BLaER1 treated with 17β-estradiol and CSF1 and Interleukin-3, amounts not matched to agents 10 nM and 100 nM (cell line): Measurements from ENCODE around the gene TBC1D23.

ENCODE experiments used
- H3K27ac ChIP-seq, 11 experiments: shearing (Covaris generic); formaldehyde crosslinking; 2 replicates each; pipeline ENCODE4 v1.8.1; 2022
- H3K27me3 ChIP-seq, 11 experiments: shearing (Covaris generic); formaldehyde crosslinking; 2 replicates each; pipeline ENCODE4 v1.8.1; 2022
- H3K36me3 ChIP-seq, 11 experiments: shearing (Covaris generic); formaldehyde crosslinking; 2 replicates each; pipeline ENCODE4 v1.8.1; 2022
- H3K4me1 ChIP-seq, 10 experiments: shearing (Covaris generic); formaldehyde crosslinking; 2 replicates each; pipeline ENCODE4 v1.8.1; 2022
- H3K4me2 ChIP-seq, 11 experiments: shearing (Covaris generic); formaldehyde crosslinking; 2 replicates each; pipeline ENCODE4 v1.8.1; 2022
- H3K4me3 ChIP-seq, 10 experiments: shearing (Covaris generic); formaldehyde crosslinking; 2 replicates each; pipeline ENCODE4 v1.8.1; 2022
- H3K9ac ChIP-seq, 11 experiments: shearing (Covaris generic); formaldehyde crosslinking; 2 replicates each; pipeline ENCODE4 v1.8.1; 2022
- H3K9me3 ChIP-seq, 11 experiments: shearing (Covaris generic); formaldehyde crosslinking; replicated peaks in 1 of 11; 2 replicates each; pipeline ENCODE4 v1.8.1; 2022
- H4K20me1 ChIP-seq, 11 experiments: shearing (Covaris generic); formaldehyde crosslinking; 2 replicates each; pipeline ENCODE4 v1.8.1; 2022
- Cebpa-rat ChIP-seq, 11 experiments: shearing (Covaris generic); IDR thresholded peaks; 2 replicates each; pipeline ENCODE4 v1.8.1; 2022

The TBC1D23 gene

DNA sequence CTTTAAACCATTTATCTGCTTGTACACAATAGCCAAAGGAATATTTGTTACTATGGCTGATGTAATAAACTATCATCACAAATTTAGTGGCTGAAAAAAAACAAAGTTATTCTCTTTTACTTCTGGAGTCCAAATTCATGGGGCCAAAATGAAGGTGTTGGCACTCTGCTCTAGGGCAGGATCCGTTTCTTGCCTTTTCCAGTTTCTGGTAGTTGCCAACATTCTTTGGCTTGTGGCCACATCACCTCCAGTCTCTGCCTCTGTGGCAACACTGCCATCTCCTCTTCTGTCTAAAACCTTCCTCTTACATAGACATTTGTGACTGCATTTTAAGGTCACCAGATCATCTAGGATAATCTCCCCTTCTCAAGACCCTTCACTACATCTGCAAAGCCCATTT, 101.1 kb downstream of the TBC1D23 start:
- Histone ChIP-seq H3K4me1 (no peaks in the 10 kb centered on the region), H4K20me1 (0 out of 22 replicates have a peak, but pooled peaks cover 0 to 3% (median 0%) of the 10 kb centered on the region in 11 experiments), H3K36me3 (peaks cover 84 to 100% (median 98%) of the 10 kb centered on the region in 11 experiments), H3K4me3 (no peak overlapping the region), H3K27me3 (no peaks in the 10 kb centered on the region), H3K9ac (no peak overlapping the region), H3K27ac (no peak overlapping the region), H3K4me2 (no peak overlapping the region), H3K9me3 (peaks cover 0 to 11% (median 4%) of the 10 kb centered on the region in 11 experiments; a peak in 9 of 22 replicates)
- no peak for TF ChIP-seq Cebpa-rat (IDR thresholded peaks at IDR 0.05)

DNA sequence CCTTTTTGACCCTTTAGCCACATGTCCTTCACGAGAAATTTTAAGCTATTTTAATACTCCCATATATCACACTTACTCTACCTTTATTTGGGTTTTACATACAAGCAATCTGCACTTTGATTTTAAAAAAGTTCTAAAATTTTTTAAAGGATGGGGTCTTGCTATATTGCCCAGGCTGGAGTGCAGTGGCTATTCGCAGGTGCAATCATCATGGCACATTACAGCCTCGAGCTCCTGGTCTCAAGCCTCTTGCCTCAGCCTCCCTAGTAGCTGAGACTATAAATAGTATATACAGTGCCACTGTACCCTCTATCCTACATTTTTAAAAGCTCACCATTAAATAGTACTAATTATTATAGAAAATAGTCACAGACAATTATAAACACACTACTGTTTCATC, 103.6 kb downstream of the TBC1D23 start:
- H3K27me3 ChIP-seq, result no peaks in the 10 kb centered on the region
- no peak overlapping the region for H3K4me2 ChIP-seq
- H3K4me1 ChIP-seq, result no peaks in the 10 kb centered on the region
- H3K9ac ChIP-seq, result no peak overlapping the region
- peaks cover 94 to 100% (median 99%) of the 10 kb centered on the region in 11 experiments for H3K36me3 ChIP-seq
- 0 out of 22 replicates have a peak, but pooled peaks cover 0 to 6% (median 0%) of the 10 kb centered on the region in 11 experiments for H4K20me1 ChIP-seq
- H3K9me3 ChIP-seq, result peaks cover 0 to 11% (median 4%) of the 10 kb centered on the region in 11 experiments; a peak in 9 of 22 replicates
- no peak overlapping the region for H3K27ac ChIP-seq
- H3K4me3 ChIP-seq, result no peak overlapping the region
- no peak for TF ChIP-seq Cebpa-rat (IDR thresholded peaks at IDR 0.05)

DNA sequence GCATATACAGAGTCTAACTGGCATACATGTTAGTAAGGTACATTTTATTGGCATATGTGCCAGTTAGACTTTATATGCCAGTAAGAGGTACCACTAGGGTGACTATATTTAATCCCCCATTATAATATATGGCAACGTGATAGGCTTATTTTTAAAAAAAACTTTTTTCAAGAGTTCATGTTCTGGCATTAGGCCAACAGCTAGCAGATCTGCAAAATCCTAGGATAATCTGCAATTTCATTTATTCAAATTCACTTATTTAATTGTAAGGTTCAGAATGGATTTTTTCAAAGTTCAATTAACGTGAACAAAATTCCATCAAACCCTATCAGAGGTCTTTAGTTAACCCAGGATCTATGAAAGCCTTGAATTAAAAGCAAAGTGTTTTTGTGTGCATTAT, 105.6 kb downstream of the TBC1D23 start:
- Histone ChIP-seq H3K36me3 (peaks cover 92 to 100% (median 98%) of the 10 kb centered on the region in 11 experiments), H3K4me3 (no peak overlapping the region)

DNA sequence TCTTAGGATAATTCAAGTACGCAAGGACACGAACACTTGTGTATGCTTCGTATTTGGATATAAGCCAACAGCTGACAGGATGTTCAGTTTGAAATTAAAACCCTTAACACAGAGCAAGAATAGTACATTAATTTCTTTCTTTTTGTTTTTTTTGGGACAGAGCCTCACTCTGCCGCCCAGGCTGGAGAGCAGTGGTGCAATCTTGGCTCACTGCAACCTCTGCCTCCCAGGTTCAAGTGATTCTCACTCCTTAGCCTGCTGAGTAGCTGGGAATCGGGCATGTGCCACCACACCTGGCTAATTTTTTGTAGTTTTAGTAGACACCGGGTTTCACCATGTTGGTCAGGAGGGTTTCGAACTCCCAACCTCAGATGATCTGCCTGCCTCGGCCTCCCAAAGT, 107.6 kb downstream of the TBC1D23 start:
- no peak for TF ChIP-seq Cebpa-rat (IDR thresholded peaks at IDR 0.05)
- Histone ChIP-seq H3K4me3 (no peak overlapping the region), H3K27me3 (no peaks in the 10 kb centered on the region), H3K36me3 (peaks cover 92 to 100% (median 100%) of the 10 kb centered on the region in 11 experiments), H3K9me3 (no peaks in the 10 kb centered on the region), H3K9ac (no peak overlapping the region), H3K4me2 (no peak overlapping the region), H3K27ac (no peak overlapping the region), H4K20me1 (peaks cover 0 to 6% (median 0%) of the 10 kb centered on the region in 11 experiments; a peak in 4 of 22 replicates), H3K4me1 (no peaks in the 10 kb centered on the region)

More for the DNA sequence above, 105.6 kb downstream of the TBC1D23 start:
- H3K4me1 ChIP-seq, result no peaks in the 10 kb centered on the region
- H3K27ac ChIP-seq, result no peak overlapping the region
- peaks cover 0 to 11% (median 4%) of the 10 kb centered on the region in 11 experiments; a peak in 9 of 22 replicates for H3K9me3 ChIP-seq
- 0 out of 22 replicates have a peak, but pooled peaks cover 0 to 6% (median 0%) of the 10 kb centered on the region in 11 experiments for H4K20me1 ChIP-seq
- no peak overlapping the region for H3K9ac ChIP-seq
- H3K4me2 ChIP-seq, result no peak overlapping the region
- H3K27me3 ChIP-seq, result no peaks in the 10 kb centered on the region
- no peak for TF ChIP-seq Cebpa-rat (IDR thresholded peaks at IDR 0.05)

DNA sequence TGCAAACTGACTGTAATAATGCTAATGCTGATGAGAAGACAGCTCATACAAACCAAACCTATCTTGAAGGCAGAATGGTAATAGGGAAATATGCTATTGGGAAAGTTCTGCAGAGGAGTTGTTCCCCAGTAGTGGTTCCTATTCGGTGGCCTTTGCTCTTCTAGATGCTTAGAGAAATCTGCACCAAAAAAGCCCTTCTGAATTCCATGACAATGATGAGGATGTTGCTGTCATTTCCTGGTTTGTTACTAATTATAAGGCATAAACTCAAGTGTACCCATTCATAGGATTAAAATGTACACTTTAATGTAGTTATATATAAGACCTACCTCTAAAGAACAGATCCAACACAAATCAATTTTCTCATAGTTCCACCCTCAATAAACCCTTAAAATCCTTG, 110.0 kb downstream of the TBC1D23 start:
- no peak overlapping the region for H3K4me2 ChIP-seq
- no peaks in the 10 kb centered on the region for H3K4me1 ChIP-seq
- H3K9ac ChIP-seq, result no peak overlapping the region
- no peak for TF ChIP-seq Cebpa-rat (IDR thresholded peaks at IDR 0.05)
- H3K27ac ChIP-seq, result no peak overlapping the region
- peaks cover 89 to 100% (median 97%) of the 10 kb centered on the region in 11 experiments for H3K36me3 ChIP-seq
- no peak overlapping the region for H3K4me3 ChIP-seq
- H4K20me1 ChIP-seq, result peaks cover 0 to 6% (median 2%) of the 10 kb centered on the region in 11 experiments; a peak in 5 of 22 replicates
- H3K9me3 ChIP-seq, result no peaks in the 10 kb centered on the region
- no peaks in the 10 kb centered on the region for H3K27me3 ChIP-seq

DNA sequence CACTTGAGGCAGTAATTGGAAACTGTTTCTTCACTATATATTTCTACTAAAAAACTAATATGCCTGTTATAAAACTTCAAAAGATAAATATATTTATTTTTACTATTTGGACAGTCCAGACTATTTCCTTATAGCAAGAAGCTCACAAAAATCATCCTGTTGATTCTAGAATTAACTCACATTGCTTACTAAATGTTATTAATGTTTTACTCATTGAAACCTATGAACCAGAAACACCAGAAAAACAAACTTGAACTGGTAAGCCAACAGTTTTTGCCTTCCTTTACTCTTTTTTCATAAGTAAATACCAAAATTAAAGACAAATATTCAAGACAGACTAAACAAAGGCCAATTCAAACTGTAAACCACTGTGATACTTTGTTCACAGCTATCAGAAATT, 113.7 kb downstream of the TBC1D23 start:
- Histone ChIP-seq H3K36me3 (peaks cover 89 to 100% (median 97%) of the 10 kb centered on the region in 11 experiments), H3K9me3 (no peaks in the 10 kb centered on the region), H3K27ac (no peak overlapping the region), H4K20me1 (peaks cover 0 to 10% (median 0%) of the 10 kb centered on the region in 11 experiments; a peak in 5 of 22 replicates), H3K4me1 (no peaks in the 10 kb centered on the region), H3K27me3 (no peaks in the 10 kb centered on the region), H3K4me3 (no peak overlapping the region), H3K9ac (no peak overlapping the region), H3K4me2 (no peak overlapping the region)
- no peak for TF ChIP-seq Cebpa-rat (IDR thresholded peaks at IDR 0.05)
